ENCODE data around the gene C19orf12.

DNA sequence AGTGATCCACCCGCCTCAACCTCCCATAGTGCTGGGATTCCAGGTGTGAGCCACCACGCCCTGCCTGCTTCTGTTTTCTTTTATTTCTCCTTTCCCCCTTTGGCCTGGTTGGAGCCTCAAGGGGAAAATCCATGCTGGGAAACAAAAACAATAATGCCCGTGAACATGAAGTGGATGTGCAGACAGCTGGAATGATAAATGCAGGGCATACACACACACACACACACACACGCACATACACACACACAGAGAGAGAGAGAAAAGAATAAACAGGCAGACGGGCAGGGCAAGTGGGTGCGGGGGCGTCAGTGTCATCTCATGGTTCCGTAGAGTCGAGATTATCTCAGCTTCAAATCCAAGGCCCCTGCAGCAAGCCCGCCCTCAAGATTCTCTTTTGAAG is 54.2 kb downstream of the C19orf12 start:
- TF ChIP-seq, protein P1, sequence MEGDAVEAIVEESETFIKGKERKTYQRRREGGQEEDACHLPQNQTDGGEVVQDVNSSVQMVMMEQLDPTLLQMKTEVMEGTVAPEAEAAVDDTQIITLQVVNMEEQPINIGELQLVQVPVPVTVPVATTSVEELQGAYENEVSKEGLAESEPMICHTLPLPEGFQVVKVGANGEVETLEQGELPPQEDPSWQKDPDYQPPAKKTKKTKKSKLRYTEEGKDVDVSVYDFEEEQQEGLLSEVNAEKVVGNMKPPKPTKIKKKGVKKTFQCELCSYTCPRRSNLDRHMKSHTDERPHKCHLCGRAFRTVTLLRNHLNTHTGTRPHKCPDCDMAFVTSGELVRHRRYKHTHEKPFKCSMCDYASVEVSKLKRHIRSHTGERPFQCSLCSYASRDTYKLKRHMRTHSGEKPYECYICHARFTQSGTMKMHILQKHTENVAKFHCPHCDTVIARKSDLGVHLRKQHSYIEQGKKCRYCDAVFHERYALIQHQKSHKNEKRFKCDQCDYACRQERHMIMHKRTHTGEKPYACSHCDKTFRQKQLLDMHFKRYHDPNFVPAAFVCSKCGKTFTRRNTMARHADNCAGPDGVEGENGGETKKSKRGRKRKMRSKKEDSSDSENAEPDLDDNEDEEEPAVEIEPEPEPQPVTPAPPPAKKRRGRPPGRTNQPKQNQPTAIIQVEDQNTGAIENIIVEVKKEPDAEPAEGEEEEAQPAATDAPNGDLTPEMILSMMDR (conservative IDR thresholded peaks at IDR 0.05 in 1 of 2, IDR thresholded peaks at IDR 0.05 in 1 of 2; ENCODE audit: low read depth in 1 of 2, low read length in 2 of 2): no peak
- TF ChIP-seq EZH2 (IDR thresholded peaks at IDR 0.05; ENCODE audit: low read length, missing control alignments): no peak
